ENCODE results near the gene ESPNL. TPM values are rescaled to one million over a fixed set of nuclear protein-coding genes. Genes with fewer than 3 reads are reported as not detected.
"Not testable (repeated sequence)": the region's sequence is repeated elsewhere in the genome, so short reads cannot be mapped to it uniquely, and the experiment has no call there.

Gene ESPNL
- total and polyA plus RNA-seq, 5 donors from 2014 or later = not detected

- not testable (repeated sequence) for H3K4me1 Mint-ChIP-seq; H3K9me3 ChIP-seq (ENCODE audit: control insufficient read depth in 2 of 2, low read length in 2 of 2); H3K4me1 ChIP-seq (ENCODE audit: control insufficient read depth, insufficient read depth, low read length, poor library complexity, severe bottlenecking); H3K27ac Mint-ChIP-seq; H3K36me3 ChIP-seq (ENCODE audit: control insufficient read depth, insufficient read depth, low read length); H3K4me3 ChIP-seq (ENCODE audit: low read depth, low read length); DNase-seq; ATAC-seq (ENCODE audit: low read depth in 2 of 2); H3K4me3 Mint-ChIP-seq; H3K27me3 Mint-ChIP-seq; H3K36me3 Mint-ChIP-seq; H3K27ac ChIP-seq (ENCODE audit: insufficient read depth, low read length, poor library complexity, severe bottlenecking); H3K27me3 ChIP-seq (ENCODE audit: control insufficient read depth, insufficient read depth, low read length)
- peaks cover 0 to 12% (median 5%) of the 10 kb centered on the region in 7 donors for H3K9me3 Mint-ChIP-seq
These were observed 15.6 kb downstream of the ESPNL start for GRCh38 chr2:238115709-238116108.

GRCh38 chr2:238116298-238117198, 16.4 kb downstream of the ESPNL start:
- H3K9me3 Mint-ChIP-seq = peaks cover 0 to 11% (median 2%) of the 10 kb centered on the region in 7 donors
- H3K36me3 Mint-ChIP-seq = no peaks in the 10 kb centered on the region
- no peaks in the 10 kb centered on the region for H3K36me3 ChIP-seq (ENCODE audit: control insufficient read depth, insufficient read depth, low read length)
- H3K4me3 Mint-ChIP-seq = no peak overlapping the region
- no peaks in the 10 kb centered on the region for H3K27me3 Mint-ChIP-seq
- no peak overlapping the region for H3K27ac ChIP-seq (ENCODE audit: insufficient read depth, low read length, poor library complexity, severe bottlenecking)
- DNase-seq (no peak), ATAC-seq (ENCODE audit: low read depth in 2 of 2) (no peak)
- no peak overlapping the region for H3K4me3 ChIP-seq (ENCODE audit: low read depth, low read length)
- peaks cover 0 to 3% of the 10 kb centered on the region in 2 experiments for H3K9me3 ChIP-seq (ENCODE audit: control insufficient read depth in 2 of 2, low read length in 2 of 2)
- no peaks in the 10 kb centered on the region for H3K27me3 ChIP-seq (ENCODE audit: control insufficient read depth, insufficient read depth, low read length)
- H3K4me1 Mint-ChIP-seq = no peaks in the 10 kb centered on the region
- H3K4me1 ChIP-seq (ENCODE audit: control insufficient read depth, insufficient read depth, low read length, poor library complexity, severe bottlenecking) = no peaks in the 10 kb centered on the region
- H3K27ac Mint-ChIP-seq = no peak overlapping the region

- ATAC-seq (ENCODE audit: low read depth in 2 of 2) = no peak
- Mint-ChIP-seq H3K4me3 (no peak overlapping the region), H3K27me3 (no peaks in the 10 kb centered on the region), H3K27ac (no peak overlapping the region), H3K9me3 (peaks cover 0 to 9% (median 1%) of the 10 kb centered on the region in 7 donors), H3K36me3 (no peaks in the 10 kb centered on the region), H3K4me1 (no peaks in the 10 kb centered on the region)
- Histone ChIP-seq H3K36me3 (ENCODE audit: control insufficient read depth, insufficient read depth, low read length) (no peaks in the 10 kb centered on the region), H3K27me3 (ENCODE audit: control insufficient read depth, insufficient read depth, low read length) (no peaks in the 10 kb centered on the region), H3K4me3 (ENCODE audit: low read depth, low read length) (no peak overlapping the region), H3K4me1 (ENCODE audit: control insufficient read depth, insufficient read depth, low read length, poor library complexity, severe bottlenecking) (no peaks in the 10 kb centered on the region), H3K27ac (ENCODE audit: insufficient read depth, low read length, poor library complexity, severe bottlenecking) (no peak overlapping the region), H3K9me3 (ENCODE audit: control insufficient read depth in 2 of 2, low read length in 2 of 2) (peaks cover 0 to 3% of the 10 kb centered on the region in 2 experiments)
- no peak for DNase-seq
These were observed 17.3 kb downstream of the ESPNL start for GRCh38 chr2:238117199-238118154.

- DNase-seq (no peak), ATAC-seq (ENCODE audit: low read depth in 2 of 2) (no peak)
- Histone ChIP-seq H3K27me3 (ENCODE audit: control insufficient read depth, insufficient read depth, low read length) (no peaks in the 10 kb centered on the region), H3K9me3 (ENCODE audit: control insufficient read depth in 2 of 2, low read length in 2 of 2) (no peaks in the 10 kb centered on the region), H3K4me3 (ENCODE audit: low read depth, low read length) (no peak overlapping the region), H3K27ac (ENCODE audit: insufficient read depth, low read length, poor library complexity, severe bottlenecking) (no peak overlapping the region), H3K36me3 (ENCODE audit: control insufficient read depth, insufficient read depth, low read length) (no peaks in the 10 kb centered on the region), H3K4me1 (ENCODE audit: control insufficient read depth, insufficient read depth, low read length, poor library complexity, severe bottlenecking) (no peaks in the 10 kb centered on the region)
- Mint-ChIP-seq H3K9me3 (peaks cover 0 to 1% (median 0%) of the 10 kb centered on the region in 7 donors), H3K36me3 (no peaks in the 10 kb centered on the region), H3K4me1 (no peaks in the 10 kb centered on the region), H3K27ac (no peak overlapping the region), H3K4me3 (no peak overlapping the region), H3K27me3 (no peaks in the 10 kb centered on the region)
These were observed 19.8 kb downstream of the ESPNL start for GRCh38 chr2:238119756-238120462.

- peaks cover 0 to 1% (median 0%) of the 10 kb centered on the region in 7 donors for H3K9me3 Mint-ChIP-seq
- no peaks in the 10 kb centered on the region for H3K4me1 ChIP-seq (ENCODE audit: control insufficient read depth, insufficient read depth, low read length, poor library complexity, severe bottlenecking)
- H3K36me3 Mint-ChIP-seq = no peaks in the 10 kb centered on the region
- no peak overlapping the region for H3K4me3 Mint-ChIP-seq
- no peak overlapping the region for H3K4me3 ChIP-seq (ENCODE audit: low read depth, low read length)
- H3K27ac Mint-ChIP-seq = no peak overlapping the region
- no peaks in the 10 kb centered on the region for H3K9me3 ChIP-seq (ENCODE audit: control insufficient read depth in 2 of 2, low read length in 2 of 2)
- no peak overlapping the region for H3K27ac ChIP-seq (ENCODE audit: insufficient read depth, low read length, poor library complexity, severe bottlenecking)
- no peaks in the 10 kb centered on the region for H3K27me3 ChIP-seq (ENCODE audit: control insufficient read depth, insufficient read depth, low read length)
- no peaks in the 10 kb centered on the region for H3K36me3 ChIP-seq (ENCODE audit: control insufficient read depth, insufficient read depth, low read length)
- DNase-seq (no peak), ATAC-seq (ENCODE audit: low read depth in 2 of 2) (no peak)
- H3K4me1 Mint-ChIP-seq = no peaks in the 10 kb centered on the region
- no peaks in the 10 kb centered on the region for H3K27me3 Mint-ChIP-seq
These were observed 20.5 kb downstream of the ESPNL start for GRCh38 chr2:238120463-238121298.

- H3K27me3 Mint-ChIP-seq = no peaks in the 10 kb centered on the region
- Histone ChIP-seq H3K4me3 (ENCODE audit: low read depth, low read length) (no peak overlapping the region), H3K36me3 (ENCODE audit: control insufficient read depth, insufficient read depth, low read length) (no peaks in the 10 kb centered on the region), H3K9me3 (ENCODE audit: control insufficient read depth in 2 of 2, low read length in 2 of 2) (no peaks in the 10 kb centered on the region), H3K27ac (ENCODE audit: insufficient read depth, low read length, poor library complexity, severe bottlenecking) (no peak overlapping the region), H3K4me1 (ENCODE audit: control insufficient read depth, insufficient read depth, low read length, poor library complexity, severe bottlenecking) (no peaks in the 10 kb centered on the region), H3K27me3 (ENCODE audit: control insufficient read depth, insufficient read depth, low read length) (no peaks in the 10 kb centered on the region)
- no peaks in the 10 kb centered on the region for H3K4me1 Mint-ChIP-seq
- no peaks in the 10 kb centered on the region for H3K9me3 Mint-ChIP-seq
- DNase-seq (no peak), ATAC-seq (ENCODE audit: low read depth in 2 of 2) (no peak)
- no peak overlapping the region for H3K4me3 Mint-ChIP-seq
- no peak overlapping the region for H3K27ac Mint-ChIP-seq
- no peaks in the 10 kb centered on the region for H3K36me3 Mint-ChIP-seq
These were observed 21.6 kb downstream of the ESPNL start for GRCh38 chr2:238121511-238122286.
